Smooth muscle cell of the umbilical artery (primary cell): ENCODE measurements around the gene NCKIPSD. TPM values are rescaled to one million over a fixed set of nuclear protein-coding genes. Genes with fewer than 3 reads are reported as not detected.

ENCODE experiments used
- total RNA-seq: library from RNA; depleted of rRNA; stranded (reverse); fragments of >200 nt; gene quantifications from 2 replicates; pipeline ENCODE4 v1.2.3, GENCODE V29; 2014

NCKIPSD gene
- 10.1 and 16.5 TPM in 2 replicates for total RNA-seq

DNA sequence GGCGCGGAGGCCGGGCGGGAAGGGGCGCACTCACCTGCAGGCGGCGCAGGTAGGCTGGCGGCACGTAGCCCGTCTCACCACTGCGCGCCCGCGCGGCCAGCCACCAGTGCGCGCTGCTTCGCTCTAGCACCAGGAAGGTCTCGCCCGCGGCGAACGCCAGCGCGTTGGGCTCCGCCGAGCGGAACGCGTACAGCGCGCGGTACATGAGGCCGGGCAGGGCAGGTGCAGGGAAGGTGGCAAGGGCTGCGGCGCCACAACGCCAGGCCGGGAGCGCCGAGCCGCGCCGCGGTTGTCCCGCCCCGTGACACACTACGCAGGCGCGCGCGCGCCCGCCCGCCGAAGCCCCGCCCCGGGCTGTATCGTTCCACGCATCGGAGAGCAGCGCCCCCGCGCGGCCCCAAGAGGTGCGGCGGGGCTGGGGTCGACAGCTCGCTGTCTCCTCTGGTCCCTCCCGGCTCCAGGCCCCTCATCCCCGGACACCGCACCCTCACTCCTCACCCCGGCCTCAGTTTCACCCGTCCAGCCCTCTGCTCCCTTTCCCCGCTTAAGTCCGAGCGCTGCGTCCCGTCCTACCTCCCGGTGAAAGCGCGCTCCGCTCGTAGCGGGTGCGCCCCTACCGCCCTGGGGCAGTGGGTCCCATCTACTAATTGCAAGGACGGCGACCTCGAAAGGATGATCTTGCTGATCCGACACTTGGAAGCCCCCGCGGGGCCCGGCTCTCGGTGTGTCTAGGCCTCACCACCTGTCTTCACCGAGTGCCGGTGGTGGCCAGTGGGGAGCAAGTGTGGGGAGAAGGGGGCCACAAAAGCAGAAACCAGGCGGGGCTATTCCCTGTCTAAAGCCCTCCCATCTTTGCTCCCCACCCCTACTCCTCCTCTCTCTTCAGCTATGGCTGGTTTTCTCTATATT is at the start of gene NCKIPSD:
Gene NCKIPSD, minus strand, starts transcription at position 313 of the 909 bp plus-strand sequence. Its CDS starts 108 bp downstream, at position 205.

DNA sequence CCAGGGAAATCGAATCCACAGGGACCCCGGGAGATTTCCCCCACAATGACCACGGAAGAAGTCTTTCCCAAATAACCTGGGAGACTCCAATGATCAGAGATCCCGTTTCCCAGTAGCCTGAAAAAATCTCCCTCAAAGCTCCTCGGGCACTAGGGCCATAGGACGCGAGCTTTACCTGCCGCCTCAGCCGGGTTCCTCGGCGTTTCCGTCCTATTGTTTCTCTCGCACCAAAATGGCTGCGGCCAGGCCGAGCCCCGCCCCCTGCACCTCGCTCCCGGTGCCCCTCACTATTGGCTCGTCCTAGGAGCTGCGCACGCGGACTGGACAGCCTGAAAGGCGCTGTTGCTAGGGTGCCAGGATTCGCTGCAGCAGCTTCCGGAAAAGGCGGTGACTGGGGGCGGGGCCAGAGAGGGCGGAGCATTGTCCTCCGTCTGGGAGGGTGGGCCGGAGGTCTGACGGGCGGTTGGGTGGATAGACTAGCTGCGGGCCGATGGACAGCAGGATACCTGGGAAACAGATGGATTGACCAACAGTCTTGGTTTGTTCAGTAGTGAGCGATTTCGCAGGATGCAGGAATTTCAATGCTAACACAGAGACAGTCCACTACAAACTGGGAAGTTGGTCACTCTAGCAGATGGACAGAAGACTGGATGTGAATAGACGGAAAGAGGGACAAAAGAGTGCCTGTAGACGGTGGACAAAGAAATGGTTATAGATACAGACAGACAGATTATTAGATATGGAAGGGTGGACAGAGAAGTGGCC is 31.4 kb upstream of the NCKIPSD start, which contains the start of gene IP6K2:
Gene IP6K2, minus strand, starts transcription at position 240 of the 765 bp plus-strand sequence. CDS start 21,930 bp downstream, outside the sequence.

DNA sequence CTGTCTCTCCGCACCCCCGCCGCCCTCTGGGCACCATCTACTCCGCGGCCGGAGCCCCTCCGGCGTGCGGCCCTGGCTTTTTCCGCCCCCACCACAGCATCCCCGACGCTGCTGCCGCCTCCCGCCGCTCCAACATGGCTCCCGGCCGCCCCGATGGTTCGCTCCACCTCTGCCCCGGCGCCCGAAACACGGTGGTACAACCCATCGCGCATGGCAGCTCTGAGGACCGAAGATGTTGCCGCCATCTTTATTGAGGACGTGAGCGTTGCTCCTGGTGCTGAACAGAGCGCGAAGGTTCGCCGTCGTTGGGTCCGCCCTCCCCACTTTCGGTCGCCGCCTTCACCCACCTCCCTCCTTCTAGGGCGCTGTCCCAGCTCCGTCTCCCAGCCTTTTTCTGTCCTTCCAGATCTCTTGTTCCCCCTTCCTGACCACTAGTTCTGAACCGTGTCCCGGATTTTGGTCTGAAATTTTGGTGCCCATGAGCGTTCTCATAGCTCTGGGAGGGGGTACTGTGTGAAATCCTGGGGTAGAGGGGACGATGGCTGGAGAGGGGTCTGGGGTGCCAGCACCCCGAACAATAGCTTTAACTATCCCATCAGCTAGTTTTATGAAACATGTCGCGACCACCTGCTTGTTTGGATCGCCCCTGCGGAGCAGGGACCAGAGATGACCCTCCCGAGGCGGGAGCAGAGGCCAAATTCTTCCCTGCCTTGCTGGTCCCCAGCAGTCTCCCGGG is 22.8 kb downstream of the NCKIPSD start, which contains the start of gene CELSR3:
Gene CELSR3, minus strand, starts transcription at position 134 of the 736 bp plus-strand sequence. CDS start 252 bp downstream, outside the sequence.

DNA sequence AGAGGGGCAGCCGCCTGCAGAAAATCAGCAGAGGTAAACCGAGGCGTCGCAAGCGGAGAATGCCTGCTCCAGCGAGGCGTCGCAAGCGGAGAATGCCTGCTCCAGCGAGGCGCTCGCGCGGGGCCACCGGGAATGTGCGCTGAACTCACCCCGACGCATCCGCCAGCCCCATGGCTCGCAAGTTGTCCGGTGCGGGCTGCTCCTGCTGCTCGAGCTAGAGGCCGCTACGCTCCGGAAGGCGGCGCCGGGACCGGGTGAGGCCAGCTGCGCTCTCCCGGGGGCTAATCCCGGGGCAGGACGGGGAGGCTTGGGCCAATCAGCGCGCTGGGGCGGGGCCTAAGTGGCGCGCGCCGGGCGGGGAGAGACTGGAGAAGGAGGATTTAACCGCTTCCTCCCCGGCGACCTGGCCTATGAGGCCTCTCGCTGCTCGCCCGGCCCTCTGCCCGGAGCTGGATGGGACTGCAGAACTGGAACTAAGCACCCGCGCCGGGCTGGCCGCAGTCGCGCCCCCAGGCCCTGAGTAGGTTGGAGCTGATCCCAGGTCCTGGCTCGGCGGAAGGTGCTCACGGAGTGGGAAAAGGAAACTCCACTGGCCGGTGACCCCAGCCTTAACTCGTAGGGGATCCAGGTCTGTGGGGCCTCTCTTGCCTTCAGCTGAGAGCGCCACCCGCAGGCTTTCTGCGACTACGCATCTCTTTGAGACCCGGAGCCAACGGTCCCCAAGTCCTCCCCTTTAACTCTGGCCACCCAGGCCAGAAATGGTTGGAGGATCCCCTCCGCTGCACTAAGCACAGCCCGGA is 50.3 kb downstream of the NCKIPSD start, which contains the start of gene SLC26A6:
Gene SLC26A6, minus strand, starts transcription at position 240 of the 800 bp plus-strand sequence. Its CDS starts 68 bp downstream, at position 172.

Other genes with a start within 250 kb of the NCKIPSD start
- gene CCDC51, start 245.8 kb downstream of the NCKIPSD start, total RNA-seq = 19.6 and 20.1 TPM in 2 replicates
- gene TMA7, start 245.7 kb downstream of the NCKIPSD start, total RNA-seq = 177 and 213 TPM in 2 replicates
- gene ATRIP, start 239.2 kb downstream of the NCKIPSD start, total RNA-seq = 4.2 and 5.3 TPM in 2 replicates
- gene SHISA5, start 181.7 kb downstream of the NCKIPSD start, total RNA-seq = 103 and 130 TPM in 2 replicates
- 44.6 and 46.0 TPM in 2 replicates for gene PFKFB4, start 129.1 kb downstream of the NCKIPSD start, total RNA-seq
- gene UCN2, start 122.1 kb downstream of the NCKIPSD start, total RNA-seq = 2.1 and 2.3 TPM in 2 replicates
- gene COL7A1, start 90.6 kb downstream of the NCKIPSD start, total RNA-seq = 52.0 and 55.2 TPM in 2 replicates
- 276 and 300 TPM in 2 replicates for gene UQCRC1, start 76.3 kb downstream of the NCKIPSD start, total RNA-seq
- gene TMEM89, start 64.1 kb downstream of the NCKIPSD start, total RNA-seq = not detected in 2 replicates
- 19.0 and 22.9 TPM in 2 replicates for gene SLC26A6, start 50.5 kb downstream of the NCKIPSD start, total RNA-seq
- gene CELSR3, start 23.0 kb downstream of the NCKIPSD start, total RNA-seq = 0.89 and 3.1 TPM in 2 replicates
- gene IP6K2, start 31.3 kb upstream of the NCKIPSD start, total RNA-seq = 40.1 and 52.0 TPM in 2 replicates
- 35.0 and 46.6 TPM in 2 replicates for gene PRKAR2A, start 162.0 kb upstream of the NCKIPSD start, total RNA-seq
- 21.6 and 31.8 TPM in 2 replicates for gene SLC25A20, start 213.0 kb upstream of the NCKIPSD start, total RNA-seq
- 65.9 and 78.8 TPM in 2 replicates for gene ARIH2, start 232.9 kb upstream of the NCKIPSD start, total RNA-seq